K562 (cell line): ENCODE results near the gene TMEM248. TPM values are rescaled to one million over a fixed set of nuclear protein-coding genes. Genes with fewer than 3 reads are reported as not detected.

Source experiments
- AFF1 ChIP-seq, 2 experiments: fragments of 450-650 bp; IDR thresholded peaks; 2 replicates each; pipeline ENCODE4 v1.6.1; 2018; ENCODE audit warnings: mild to moderate bottlenecking in 2 of 2, low read depth in 1 of 2; ENCODE audit not compliant: partially characterized antibody in 2 of 2
- CCNT2 ChIP-seq: IDR thresholded peaks from 2 replicates; pipeline ENCODE4 v1.6.1; 2011; ENCODE audit warnings: borderline replicate concordance, low read depth, mild to moderate bottlenecking, moderate library complexity, mixed read lengths, low read length; ENCODE audit not compliant: insufficient read length; ENCODE audit errors: extremely low read depth
- CHD2 ChIP-seq: IDR thresholded peaks from 2 replicates; pipeline ENCODE4 v1.6.1; 2011; ENCODE audit warnings: low read depth, low read length
- DMBX1 ChIP-seq: fragments of 250-450 bp; sonication (Bioruptor Pico); IDR thresholded peaks from 2 replicates; pipeline ENCODE4 v1.8.0; 2022; ENCODE audit warnings: inconsistent platforms, mild to moderate bottlenecking, moderate library complexity, borderline replicate concordance
- NONO ChIP-seq, 2 experiments: fragments of 200-400 bp in 1 of 2; fragments of 450-650 bp in 1 of 2; formaldehyde crosslinking in 1 of 2; IDR thresholded peaks; 2 replicates each; pipeline ENCODE4 v1.6.1; 2017; ENCODE audit warnings: low read depth in 2 of 2, mild to moderate bottlenecking in 2 of 2, moderate library complexity in 2 of 2, low read length in 1 of 2
- POLR2A ChIP-seq: fragments of 450-650 bp; conservative IDR thresholded peaks from 2 replicates; pipeline ENCODE4 v1.6.1; 2016
- POLR2AphosphoS5 ChIP-seq: IDR thresholded peaks from 2 replicates; pipeline ENCODE4 v1.6.1; 2011; ENCODE audit warnings: mild to moderate bottlenecking, low read depth, low read length, moderate library complexity; ENCODE audit not compliant: control insufficient read depth, insufficient read depth
- RBM22 ChIP-seq: fragments of 200-400 bp; formaldehyde crosslinking; IDR thresholded peaks from 2 replicates; pipeline ENCODE4 v1.6.1; 2018; ENCODE audit warnings: low read length, low read depth; ENCODE audit not compliant: poor library complexity, severe bottlenecking
- SUPT5H ChIP-seq: fragments of 450-650 bp; IDR thresholded peaks from 2 replicates; pipeline ENCODE4 v1.6.1; 2016
- ZFP30 ChIP-seq: fragments of 250-450 bp; sonication (Bioruptor Pico); IDR thresholded peaks from 2 replicates; pipeline ENCODE4 v1.8.0; 2022; ENCODE audit warnings: moderate library complexity, mild to moderate bottlenecking, inconsistent platforms, borderline replicate concordance
- ZZZ3 ChIP-seq: fragments of 450-650 bp; IDR thresholded peaks from 2 replicates; pipeline ENCODE4 v1.6.1; 2016; ENCODE audit warnings: antibody characterized with exemption, mild to moderate bottlenecking, moderate library complexity
- polyA plus RNA-seq, 8 experiments: library from polyadenylated mRNA; depleted of rRNA in 4 of 8; stranded (reverse) in 5 of 8; unstranded in 3 of 8; fragments of >200 nt; fragmentation: Nextera tagmentation in 2 of 8; fragmentation: Illumina TruSeq in 1 of 8; extraction: Ambion mirVana in 2 of 8; extraction: Trizol in 1 of 8; gene quantifications; 2 replicates each; pipeline versions ENCODE4 v1.2.1 to v1.2.3, GENCODE V29; 2011 to 2014; ENCODE audit warnings: inconsistent platforms in 1 of 8, missing spikeins in 1 of 8
- total RNA-seq, 7 experiments: library from RNA; depleted of rRNA in 6 of 7; stranded (reverse); fragments of >200 nt in 6 of 7; fragmentation: Illumina TruSeq in 2 of 7; extraction: Trizol in 2 of 7; gene quantifications; 2 replicates each; pipeline versions ENCODE4 v1.2.1 to v1.2.3, GENCODE V29; 2011 to 2021; ENCODE audit warnings: low replicate concordance in 1 of 7
- TF ChIP-seq, protein P1 (sequence below): fragments of 250-450 bp; sonication (Bioruptor Pico); IDR thresholded peaks from 2 replicates; pipeline ENCODE4 v1.9.0; 2021; ENCODE audit warnings: mild to moderate bottlenecking, inconsistent platforms
- TF ChIP-seq, protein P2 (sequence below), 3 experiments: fragments of 200-800 bp in 1 of 3; fragments of 250-450 bp in 1 of 3; fragments of 450-650 bp in 1 of 3; sonication (Bioruptor Pico) in 1 of 3; sonication (Bioruptor generic) in 1 of 3; formaldehyde crosslinking in 1 of 3; IDR thresholded peaks; 2 replicates each; pipeline versions ENCODE4 v1.6.1 to v1.8.0; 2016 to 2022; ENCODE audit warnings: mild to moderate bottlenecking in 2 of 3, missing genetic modification characterization in 2 of 3, missing compliant biosample characterization in 1 of 3, moderate library complexity in 1 of 3

TMEM248 gene
- total and polyA plus RNA-seq, 9 of the 15 experiments (the other 6 are each of a cell fraction or from before 2014, with no cell fraction given) = 6.3 to 132 (median 64.4) TPM

- TF ChIP-seq, protein P1, sequence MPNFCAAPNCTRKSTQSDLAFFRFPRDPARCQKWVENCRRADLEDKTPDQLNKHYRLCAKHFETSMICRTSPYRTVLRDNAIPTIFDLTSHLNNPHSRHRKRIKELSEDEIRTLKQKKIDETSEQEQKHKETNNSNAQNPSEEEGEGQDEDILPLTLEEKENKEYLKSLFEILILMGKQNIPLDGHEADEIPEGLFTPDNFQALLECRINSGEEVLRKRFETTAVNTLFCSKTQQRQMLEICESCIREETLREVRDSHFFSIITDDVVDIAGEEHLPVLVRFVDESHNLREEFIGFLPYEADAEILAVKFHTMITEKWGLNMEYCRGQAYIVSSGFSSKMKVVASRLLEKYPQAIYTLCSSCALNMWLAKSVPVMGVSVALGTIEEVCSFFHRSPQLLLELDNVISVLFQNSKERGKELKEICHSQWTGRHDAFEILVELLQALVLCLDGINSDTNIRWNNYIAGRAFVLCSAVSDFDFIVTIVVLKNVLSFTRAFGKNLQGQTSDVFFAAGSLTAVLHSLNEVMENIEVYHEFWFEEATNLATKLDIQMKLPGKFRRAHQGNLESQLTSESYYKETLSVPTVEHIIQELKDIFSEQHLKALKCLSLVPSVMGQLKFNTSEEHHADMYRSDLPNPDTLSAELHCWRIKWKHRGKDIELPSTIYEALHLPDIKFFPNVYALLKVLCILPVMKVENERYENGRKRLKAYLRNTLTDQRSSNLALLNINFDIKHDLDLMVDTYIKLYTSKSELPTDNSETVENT (CRISPR knock-in tag) = peak; percentile 81
- TF ChIP-seq DMBX1 (peak; percentile 38; the same call in 1 of the 2 replicates), CHD2 (peak; percentile 48; the same call in 1 of the 2 replicates), RBM22 (peak; percentile 57), ZFP30 (CRISPR knock-in tag) (0 out of 2 replicates have a peak, but pooled peaks have one; percentile 24), ZZZ3 (peak; percentile 69; the same call in 1 of the 2 replicates), AFF1 (IDR thresholded peaks at IDR 0.05; ENCODE audit: low read depth in 1 of 2, partially characterized antibody in 2 of 2) (peak in 1 of 2 experiments; percentile 39), POLR2A (peak; percentile 99), POLR2AphosphoS5 (peak; percentile 85), CCNT2 (peak; percentile 54), NONO (IDR thresholded peaks at IDR 0.05; ENCODE audit: low read depth in 2 of 2, low read length in 1 of 2) (peak in 1 of 2 experiments; percentile 63; a peak in 1 of 4 replicates), SUPT5H (peak; percentile 97)
- TF ChIP-seq, protein P2, sequence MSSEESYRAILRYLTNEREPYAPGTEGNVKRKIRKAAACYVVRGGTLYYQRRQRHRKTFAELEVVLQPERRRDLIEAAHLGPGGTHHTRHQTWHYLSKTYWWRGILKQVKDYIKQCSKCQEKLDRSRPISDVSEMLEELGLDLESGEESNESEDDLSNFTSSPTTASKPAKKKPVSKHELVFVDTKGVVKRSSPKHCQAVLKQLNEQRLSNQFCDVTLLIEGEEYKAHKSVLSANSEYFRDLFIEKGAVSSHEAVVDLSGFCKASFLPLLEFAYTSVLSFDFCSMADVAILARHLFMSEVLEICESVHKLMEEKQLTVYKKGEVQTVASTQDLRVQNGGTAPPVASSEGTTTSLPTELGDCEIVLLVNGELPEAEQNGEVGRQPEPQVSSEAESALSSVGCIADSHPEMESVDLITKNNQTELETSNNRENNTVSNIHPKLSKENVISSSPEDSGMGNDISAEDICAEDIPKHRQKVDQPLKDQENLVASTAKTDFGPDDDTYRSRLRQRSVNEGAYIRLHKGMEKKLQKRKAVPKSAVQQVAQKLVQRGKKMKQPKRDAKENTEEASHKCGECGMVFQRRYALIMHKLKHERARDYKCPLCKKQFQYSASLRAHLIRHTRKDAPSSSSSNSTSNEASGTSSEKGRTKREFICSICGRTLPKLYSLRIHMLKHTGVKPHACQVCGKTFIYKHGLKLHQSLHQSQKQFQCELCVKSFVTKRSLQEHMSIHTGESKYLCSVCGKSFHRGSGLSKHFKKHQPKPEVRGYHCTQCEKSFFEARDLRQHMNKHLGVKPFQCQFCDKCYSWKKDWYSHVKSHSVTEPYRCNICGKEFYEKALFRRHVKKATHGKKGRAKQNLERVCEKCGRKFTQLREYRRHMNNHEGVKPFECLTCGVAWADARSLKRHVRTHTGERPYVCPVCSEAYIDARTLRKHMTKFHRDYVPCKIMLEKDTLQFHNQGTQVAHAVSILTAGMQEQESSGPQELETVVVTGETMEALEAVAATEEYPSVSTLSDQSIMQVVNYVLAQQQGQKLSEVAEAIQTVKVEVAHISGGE (CRISPR knock-in tag; IDR thresholded peaks at IDR 0.05) = peak; percentile 65 to 97 (median 97); a peak in 4 of 6 replicates
Measured at GRCh38 chr7:66995050-66995776, 74.2 kb downstream of the TMEM248 start, which contains the start of gene SBDS (continued).
